SK-N-SH treated with all-trans-retinoic acid at 6 μM for 48 hours (cell line): ENCODE data around the gene CRKL.

Source experiments
- BACH2 ChIP-seq: fragments of 250-450 bp; sonication (Bioruptor Pico); IDR thresholded peaks from 2 replicates; pipeline ENCODE4 v1.9.0; 2021; ENCODE audit warnings: mild to moderate bottlenecking, borderline replicate concordance
- CSDC2 ChIP-seq: fragments of 250-450 bp; sonication (Bioruptor Pico); IDR thresholded peaks from 2 replicates; pipeline ENCODE4 v1.5.0; 2020; ENCODE audit warnings: mild to moderate bottlenecking, moderate library complexity
- OSR1 ChIP-seq: fragments of 250-450 bp; sonication (Bioruptor Pico); IDR thresholded peaks from 2 replicates; pipeline ENCODE4 v1.8.0; 2022; ENCODE audit warnings: moderate library complexity, mild to moderate bottlenecking, inconsistent platforms
- PPARA ChIP-seq: fragments of 250-450 bp; sonication (Bioruptor Pico); IDR thresholded peaks from 2 replicates; pipeline ENCODE4 v1.5.0; 2020; ENCODE audit warnings: mild to moderate bottlenecking, borderline replicate concordance
- RARB ChIP-seq: fragments of 250-450 bp; sonication (Bioruptor Pico); IDR thresholded peaks from 2 replicates; pipeline ENCODE4 v1.8.0; 2021; ENCODE audit warnings: mild to moderate bottlenecking, moderate library complexity
- TCF4 ChIP-seq: fragments of 250-450 bp; sonication (Bioruptor Pico); IDR thresholded peaks from 2 replicates; pipeline ENCODE4 v1.8.0; 2021; ENCODE audit warnings: mild to moderate bottlenecking, moderate library complexity, borderline replicate concordance
- ZFP3 ChIP-seq: fragments of 250-450 bp; sonication (Bioruptor Pico); IDR thresholded peaks from 2 replicates; pipeline ENCODE4 v1.5.0; 2020; ENCODE audit warnings: mild to moderate bottlenecking, moderate library complexity
- ZFP30 ChIP-seq: fragments of 450-650 bp; formaldehyde crosslinking; IDR thresholded peaks from 2 replicates; pipeline ENCODE4 v1.5.0; 2022; ENCODE audit warnings: mild to moderate bottlenecking, moderate library complexity
- ZNF565 ChIP-seq: fragments of 450-650 bp; formaldehyde crosslinking; conservative IDR thresholded peaks from 2 replicates; pipeline ENCODE4 v1.5.0; 2020; ENCODE audit warnings: low read depth, mild to moderate bottlenecking, moderate library complexity
- ZNF70 ChIP-seq: fragments of 450-650 bp; formaldehyde crosslinking; IDR thresholded peaks from 2 replicates; pipeline ENCODE4 v1.5.0; 2020; ENCODE audit warnings: mild to moderate bottlenecking, moderate library complexity
- ZNF8 ChIP-seq: fragments of 450-650 bp; formaldehyde crosslinking; IDR thresholded peaks from 2 replicates; pipeline ENCODE4 v1.5.0; 2020; ENCODE audit warnings: mild to moderate bottlenecking, moderate library complexity
- TF ChIP-seq, protein P1 (sequence below): fragments of 250-450 bp; sonication (Bioruptor Pico); IDR thresholded peaks from 2 replicates; pipeline ENCODE4 v1.5.0; 2020; ENCODE audit warnings: mild to moderate bottlenecking, moderate library complexity
- TF ChIP-seq, protein P2 (sequence below): fragments of 250-450 bp; sonication (Bioruptor Pico); IDR thresholded peaks from 2 replicates; pipeline ENCODE4 v1.5.1; 2020; ENCODE audit warnings: low read depth, mild to moderate bottlenecking, moderate library complexity

DNA sequence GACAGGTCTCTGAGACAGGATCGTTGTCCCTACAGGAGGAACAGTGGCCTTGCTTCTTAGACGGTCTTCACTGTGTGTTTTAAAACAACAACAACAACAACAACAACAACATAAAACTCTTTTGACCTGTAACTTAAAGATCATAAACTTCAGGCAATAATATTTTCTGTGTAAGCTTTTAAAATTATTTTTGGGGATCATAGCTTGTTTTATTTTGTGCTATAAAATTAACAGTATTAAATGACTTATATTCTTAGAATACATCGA is 36.1 kb downstream of the CRKL start:
- TF ChIP-seq ZFP30 (no peak), ZFP3 (CRISPR knock-in tag) (no peak), TCF4 (CRISPR knock-in tag) (no peak), OSR1 (no peak), RARB (CRISPR knock-in tag) (no peak), CSDC2 (CRISPR knock-in tag) (no peak), ZNF8 (no peak), BACH2 (no peak), ZNF565 (CRISPR knock-in tag) (no peak), PPARA (CRISPR knock-in tag) (no peak), ZNF70 (no peak)
- TF ChIP-seq, protein P1, sequence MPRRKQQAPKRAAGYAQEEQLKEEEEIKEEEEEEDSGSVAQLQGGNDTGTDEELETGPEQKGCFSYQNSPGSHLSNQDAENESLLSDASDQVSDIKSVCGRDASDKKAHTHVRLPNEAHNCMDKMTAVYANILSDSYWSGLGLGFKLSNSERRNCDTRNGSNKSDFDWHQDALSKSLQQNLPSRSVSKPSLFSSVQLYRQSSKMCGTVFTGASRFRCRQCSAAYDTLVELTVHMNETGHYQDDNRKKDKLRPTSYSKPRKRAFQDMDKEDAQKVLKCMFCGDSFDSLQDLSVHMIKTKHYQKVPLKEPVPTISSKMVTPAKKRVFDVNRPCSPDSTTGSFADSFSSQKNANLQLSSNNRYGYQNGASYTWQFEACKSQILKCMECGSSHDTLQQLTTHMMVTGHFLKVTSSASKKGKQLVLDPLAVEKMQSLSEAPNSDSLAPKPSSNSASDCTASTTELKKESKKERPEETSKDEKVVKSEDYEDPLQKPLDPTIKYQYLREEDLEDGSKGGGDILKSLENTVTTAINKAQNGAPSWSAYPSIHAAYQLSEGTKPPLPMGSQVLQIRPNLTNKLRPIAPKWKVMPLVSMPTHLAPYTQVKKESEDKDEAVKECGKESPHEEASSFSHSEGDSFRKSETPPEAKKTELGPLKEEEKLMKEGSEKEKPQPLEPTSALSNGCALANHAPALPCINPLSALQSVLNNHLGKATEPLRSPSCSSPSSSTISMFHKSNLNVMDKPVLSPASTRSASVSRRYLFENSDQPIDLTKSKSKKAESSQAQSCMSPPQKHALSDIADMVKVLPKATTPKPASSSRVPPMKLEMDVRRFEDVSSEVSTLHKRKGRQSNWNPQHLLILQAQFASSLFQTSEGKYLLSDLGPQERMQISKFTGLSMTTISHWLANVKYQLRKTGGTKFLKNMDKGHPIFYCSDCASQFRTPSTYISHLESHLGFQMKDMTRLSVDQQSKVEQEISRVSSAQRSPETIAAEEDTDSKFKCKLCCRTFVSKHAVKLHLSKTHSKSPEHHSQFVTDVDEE (CRISPR knock-in tag): no peak
- TF ChIP-seq, protein P2, sequence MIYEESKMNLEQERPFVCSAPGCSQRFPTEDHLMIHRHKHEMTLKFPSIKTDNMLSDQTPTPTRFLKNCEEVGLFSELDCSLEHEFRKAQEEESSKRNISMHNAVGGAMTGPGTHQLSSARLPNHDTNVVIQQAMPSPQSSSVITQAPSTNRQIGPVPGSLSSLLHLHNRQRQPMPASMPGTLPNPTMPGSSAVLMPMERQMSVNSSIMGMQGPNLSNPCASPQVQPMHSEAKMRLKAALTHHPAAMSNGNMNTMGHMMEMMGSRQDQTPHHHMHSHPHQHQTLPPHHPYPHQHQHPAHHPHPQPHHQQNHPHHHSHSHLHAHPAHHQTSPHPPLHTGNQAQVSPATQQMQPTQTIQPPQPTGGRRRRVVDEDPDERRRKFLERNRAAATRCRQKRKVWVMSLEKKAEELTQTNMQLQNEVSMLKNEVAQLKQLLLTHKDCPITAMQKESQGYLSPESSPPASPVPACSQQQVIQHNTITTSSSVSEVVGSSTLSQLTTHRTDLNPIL: no peak
